Activated gamma-delta T cell treated with Interleukin-2 at 50 U/mL for 16 hours (primary cell): ENCODE results near the gene SLC20A1.
A peak's percentile ranks its signal among the peaks of the same experiment; 100 is the strongest.
"Not testable (repeated sequence)": the region's sequence is repeated elsewhere in the genome, so short reads cannot be mapped to it uniquely, and the experiment has no call there.

Source experiments
- DNase-seq: peaks from one replicate; pipeline ENCODE4 v3.0.0-alpha.2; 2020

SLC20A1 gene

GRCh38 chr2:112684415-112684775, 38.7 kb downstream of the SLC20A1 start:
- no peak for DNase-seq

GRCh38 chr2:112685271-112685884, 39.6 kb downstream of the SLC20A1 start:
- DNase-seq, result no peak

DNA sequence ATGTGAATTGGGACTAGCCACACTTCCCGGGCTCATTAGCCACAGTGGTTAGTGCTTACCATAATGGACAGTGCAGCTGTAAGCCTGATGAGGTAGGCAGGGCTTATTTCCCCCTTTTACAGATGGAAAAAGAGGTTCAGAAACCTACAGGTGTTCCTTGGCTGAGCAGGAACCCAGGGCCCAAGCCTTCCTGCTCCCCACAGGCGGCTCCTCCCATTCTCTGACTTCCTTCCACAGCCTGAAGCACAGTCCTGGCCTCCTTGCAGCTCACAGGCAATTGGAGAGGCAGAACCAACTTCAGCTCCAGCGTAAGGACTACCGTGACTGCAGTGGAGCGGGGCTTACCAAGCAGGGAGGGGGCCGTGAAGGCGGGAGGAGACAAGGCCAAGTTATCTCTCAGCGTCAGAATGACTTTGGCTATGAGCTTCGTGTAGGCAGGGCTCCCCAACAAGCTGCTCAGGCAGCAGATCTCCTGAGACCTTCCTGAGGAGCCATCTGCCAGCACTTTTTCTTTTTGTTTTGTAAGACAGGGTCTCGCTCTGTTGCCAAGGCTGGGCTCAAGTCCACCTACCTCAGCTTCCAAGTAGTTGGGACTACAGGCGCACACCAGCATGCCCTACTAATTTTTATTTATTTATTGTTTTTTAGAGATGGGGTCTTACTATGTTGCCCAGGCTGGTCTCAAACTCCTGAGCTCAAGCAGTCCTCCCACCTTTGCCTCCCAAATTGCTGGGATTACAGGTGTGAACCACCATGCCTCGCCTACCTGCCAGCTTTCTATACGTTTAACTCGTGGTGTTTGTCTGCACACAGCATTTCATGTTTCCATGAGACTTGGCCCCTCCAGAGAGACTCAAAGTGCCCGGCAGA, 40.8 kb downstream of the SLC20A1 start:
- no peak for DNase-seq

GRCh38 chr2:112687522-112687921, 41.8 kb downstream of the SLC20A1 start:
- no peak for DNase-seq

- DNase-seq, result no peak
These were observed 42.5 kb downstream of the SLC20A1 start for GRCh38 chr2:112688086-112688880.

GRCh38 chr2:112690853-112691401, 45.2 kb downstream of the SLC20A1 start:
- peak; percentile 63 for DNase-seq

DNA sequence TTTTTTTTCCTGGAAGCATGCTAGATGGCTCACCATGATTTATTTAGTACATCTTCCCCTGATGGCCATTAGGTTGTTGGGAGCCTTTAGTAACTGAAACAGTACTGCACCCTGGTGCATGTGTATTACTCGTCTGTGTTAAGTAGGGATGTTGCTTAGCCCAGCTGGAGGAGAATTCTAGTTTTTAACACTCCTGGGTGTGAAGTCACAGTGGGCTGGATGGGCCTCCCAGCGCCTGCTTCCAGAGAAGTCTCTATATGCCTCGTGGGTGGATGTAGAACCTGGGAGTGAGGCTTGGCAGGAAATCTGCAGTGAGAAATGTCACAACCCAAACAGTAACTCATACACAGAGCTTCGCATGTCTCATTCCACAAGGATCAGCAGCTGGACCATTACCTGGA, 46.1 kb downstream of the SLC20A1 start:
- no peak for DNase-seq

DNA sequence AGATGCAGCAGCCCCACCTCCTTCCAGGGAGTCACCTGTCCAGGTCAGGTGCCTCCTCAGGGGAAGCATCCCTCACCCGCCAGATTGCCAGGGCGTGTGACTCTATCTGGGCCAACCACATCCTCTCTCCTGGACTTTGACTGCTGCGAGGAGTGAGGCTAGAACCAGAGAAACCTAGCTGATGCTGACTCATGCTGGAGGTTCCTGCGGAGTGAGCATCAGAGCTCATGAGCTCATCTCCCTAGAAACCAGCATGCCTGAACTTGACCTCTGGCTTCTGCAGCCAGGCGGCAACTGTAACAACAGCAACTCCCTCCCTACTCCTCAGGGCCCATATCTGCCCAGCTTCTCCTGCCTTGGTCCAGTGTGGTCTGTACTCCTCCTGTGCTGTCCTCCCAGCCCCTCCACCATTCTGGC, 46.8 kb downstream of the SLC20A1 start:
- DNase-seq, result peak; percentile 43

DNA sequence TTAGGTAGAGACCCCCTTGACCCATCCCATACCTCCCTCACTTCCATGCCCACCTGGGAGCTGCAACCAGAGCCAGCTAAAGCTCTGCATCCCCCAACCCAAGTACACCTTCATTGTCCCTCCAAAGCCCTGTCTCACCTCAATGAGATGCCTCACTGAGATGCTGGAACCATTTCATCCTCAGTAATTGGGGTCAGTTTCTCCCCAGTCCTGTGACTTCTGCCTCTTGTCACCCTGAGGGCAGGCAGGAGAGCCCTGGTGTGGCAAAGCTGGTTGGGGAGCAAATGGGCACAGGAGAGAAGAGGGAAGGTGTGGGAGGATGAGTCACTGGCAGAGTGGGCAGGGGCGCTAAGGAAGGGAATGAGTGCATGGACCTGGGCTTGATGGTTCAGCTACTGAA, 47.2 kb downstream of the SLC20A1 start:
- DNase-seq, result no peak

DNA sequence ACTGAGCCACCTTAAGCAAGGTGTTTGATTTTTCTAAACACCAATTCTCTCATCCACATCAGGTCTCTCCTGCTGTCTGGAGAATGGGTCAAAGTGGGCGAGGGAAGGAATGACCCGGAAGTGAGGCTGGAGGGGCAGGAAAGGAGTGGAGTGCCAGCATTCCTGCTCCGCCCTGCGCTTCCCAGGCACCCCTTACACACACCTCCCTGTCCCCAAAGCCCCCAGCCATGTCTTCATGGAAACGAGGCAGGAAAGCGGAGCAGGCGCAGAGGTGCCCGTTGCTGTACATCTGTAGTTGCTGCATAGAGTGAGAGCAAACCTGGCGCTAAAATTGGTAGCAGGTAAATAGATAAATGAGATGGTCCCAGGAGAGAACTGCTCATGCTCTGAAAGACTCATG, 47.9 kb downstream of the SLC20A1 start:
- no peak for DNase-seq

DNA sequence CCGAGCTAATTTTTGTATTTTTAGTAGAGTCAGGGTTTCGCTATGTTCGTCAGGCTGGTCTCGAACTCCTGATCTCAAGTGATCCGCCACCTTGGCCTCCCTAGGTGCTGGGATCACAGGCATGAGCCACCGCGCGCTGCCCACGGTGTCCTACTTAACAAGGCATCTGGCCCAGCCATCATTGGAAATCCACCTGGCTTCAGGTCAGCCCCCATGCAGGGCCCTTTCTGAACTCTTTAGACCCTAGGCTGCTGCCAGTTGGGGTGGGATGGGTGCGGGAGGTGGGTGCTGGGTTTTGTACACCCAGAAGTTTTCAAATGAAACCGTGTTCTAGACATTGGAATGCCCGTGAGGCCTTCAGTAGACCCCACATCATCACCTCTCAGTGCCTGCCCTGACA, 48.4 kb downstream of the SLC20A1 start:
- no peak for DNase-seq

- DNase-seq, result no peak
These were observed 53.2 kb downstream of the SLC20A1 start for GRCh38 chr2:112698834-112699515.

DNA sequence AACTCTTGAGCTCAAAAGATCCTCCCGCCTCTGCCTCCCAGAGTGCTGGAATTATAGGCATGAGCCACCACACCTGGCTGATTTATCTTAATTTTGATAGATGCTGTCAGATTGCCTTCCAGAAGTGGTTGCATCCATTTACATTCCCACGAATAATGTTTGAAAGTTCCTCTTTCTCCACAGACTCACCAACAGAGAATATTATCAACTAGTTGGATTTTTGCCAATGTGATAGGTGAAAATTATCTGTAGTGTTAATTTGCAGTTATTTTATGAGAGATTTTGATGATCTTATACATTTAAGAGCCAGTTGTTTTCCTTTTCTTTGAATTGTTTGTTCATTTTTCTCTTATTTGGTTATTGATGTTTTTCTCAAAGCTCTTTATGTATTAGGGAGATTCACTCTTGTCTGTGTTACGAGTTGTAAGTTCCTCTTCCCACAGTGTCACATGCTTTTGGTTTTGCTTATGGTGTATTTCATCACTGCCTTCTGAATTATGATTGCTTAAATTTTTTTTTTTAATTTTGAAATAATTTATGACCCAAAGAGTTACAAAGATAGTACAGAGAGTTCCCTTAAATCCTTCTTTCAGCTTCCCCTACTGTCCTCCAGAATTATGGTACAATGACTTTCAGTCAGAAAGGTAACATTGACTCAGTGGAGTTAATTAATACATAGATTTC, 54.4 kb downstream of the SLC20A1 start:
- no peak for DNase-seq

DNA sequence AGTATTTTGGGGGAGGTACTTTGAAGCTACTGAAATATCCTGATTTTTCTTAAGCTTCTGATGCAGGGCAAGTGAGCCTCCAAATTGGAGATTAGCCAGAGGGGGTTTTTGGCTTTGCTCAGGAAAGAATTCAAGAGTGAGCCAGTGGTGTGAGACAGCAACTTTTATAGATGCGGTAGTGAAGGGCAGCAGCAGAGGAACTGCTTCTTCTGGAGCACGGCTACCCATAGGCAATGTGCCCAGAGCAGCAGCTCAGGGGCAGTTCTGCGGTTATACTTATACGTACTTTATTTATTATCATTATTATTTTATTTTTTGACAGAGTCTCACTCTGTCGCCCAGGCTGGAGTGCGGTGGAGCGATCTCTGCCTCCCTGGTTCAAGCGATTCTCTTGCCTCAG, 55.3 kb downstream of the SLC20A1 start:
- no peak for DNase-seq

- DNase-seq, result no peak
These were observed 57.9 kb downstream of the SLC20A1 start for GRCh38 chr2:112703684-112704083.

GRCh38 chr2:112705575-112705974, 59.8 kb downstream of the SLC20A1 start:
- DNase-seq, result no peak

GRCh38 chr2:112706170-112706664, 60.5 kb downstream of the SLC20A1 start:
- peak; percentile 51 for DNase-seq

GRCh38 chr2:112706947-112707346, 61.2 kb downstream of the SLC20A1 start:
- not testable (repeated sequence) for DNase-seq

- no peak for DNase-seq
These were observed 63.2 kb downstream of the SLC20A1 start for GRCh38 chr2:112708968-112709367.

DNA sequence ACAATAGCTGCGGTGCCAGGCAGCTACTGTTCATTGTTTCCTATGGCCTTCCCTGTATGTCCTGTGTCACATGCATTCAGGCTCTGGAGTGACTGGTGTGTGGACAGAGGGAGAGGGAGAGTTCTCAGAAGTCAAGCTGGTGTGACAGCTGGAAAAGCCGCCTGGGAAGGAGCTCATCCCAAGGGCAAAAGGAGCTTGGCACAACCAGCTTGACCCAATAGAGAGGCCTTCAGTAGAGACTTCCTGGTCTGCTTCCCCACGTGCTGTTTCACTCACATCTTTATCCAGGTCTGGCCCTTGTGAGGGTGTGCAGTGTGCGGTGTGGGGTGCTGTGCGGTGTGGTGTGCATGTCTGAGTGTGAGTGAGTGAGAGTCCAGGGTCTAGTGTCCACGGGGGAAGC, 64.0 kb downstream of the SLC20A1 start:
- no peak for DNase-seq

DNA sequence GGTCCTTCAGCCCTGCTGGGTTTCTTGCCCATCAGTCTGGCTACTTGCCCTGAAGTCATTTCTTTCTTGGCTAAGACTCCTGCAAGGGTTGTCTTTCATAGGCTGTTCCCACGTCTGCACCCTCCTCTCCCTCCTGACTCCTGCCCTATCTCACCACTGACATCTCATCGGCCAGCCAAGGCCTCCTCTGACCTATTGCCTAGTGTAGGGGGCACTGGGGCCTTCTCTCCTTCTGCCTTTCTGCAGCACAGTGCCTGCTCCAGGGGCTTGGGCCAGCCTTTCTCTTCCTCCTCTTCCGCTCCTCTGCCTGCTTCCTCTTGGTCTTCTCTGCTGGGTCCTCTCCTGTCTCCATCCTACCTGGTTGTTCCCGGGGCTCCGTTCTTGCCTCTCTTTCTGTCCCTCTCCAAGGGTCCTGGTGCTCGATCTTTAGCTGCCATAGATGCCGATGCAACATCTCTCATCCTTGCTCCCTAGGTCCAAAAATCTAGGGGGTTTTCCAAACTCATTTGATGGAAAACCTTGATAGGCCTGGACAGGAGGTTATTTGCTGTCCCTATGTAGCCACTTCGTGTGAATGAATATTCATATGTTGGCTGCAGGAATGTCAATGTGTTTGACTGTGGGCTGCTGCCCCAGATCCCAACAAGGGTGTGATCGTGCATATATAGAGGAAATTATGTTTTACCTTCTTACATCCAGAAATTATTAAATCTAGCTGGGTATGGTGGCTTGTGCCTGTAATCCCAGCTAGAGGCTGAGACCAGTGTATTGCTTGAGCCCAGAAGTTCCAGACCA, 65.4 kb downstream of the SLC20A1 start:
- no peak for DNase-seq
